HG03045 (cell line): ENCODE data around the gene PNMA6A.
"Not testable (repeated sequence)": the region's sequence is repeated elsewhere in the genome, so short reads cannot be mapped to it uniquely, and the experiment has no call there.

Source experiments
- ATAC-seq: cut with Tn5 transposase; IDR thresholded peaks from one replicate; pipeline ENCODE4 v1.9.1; 2021; ENCODE audit warnings: mild to moderate bottlenecking, moderate library complexity; ENCODE audit not compliant: unreplicated experiment

The PNMA6A gene

GRCh38 chrX:153074935-153075334 lies 2.7 kb downstream of the PNMA6A start:
- no peak for ATAC-seq

- no peak for ATAC-seq
Observed at GRCh38 chrX:153075366-153075765, 3.1 kb downstream of the PNMA6A start.

DNA sequence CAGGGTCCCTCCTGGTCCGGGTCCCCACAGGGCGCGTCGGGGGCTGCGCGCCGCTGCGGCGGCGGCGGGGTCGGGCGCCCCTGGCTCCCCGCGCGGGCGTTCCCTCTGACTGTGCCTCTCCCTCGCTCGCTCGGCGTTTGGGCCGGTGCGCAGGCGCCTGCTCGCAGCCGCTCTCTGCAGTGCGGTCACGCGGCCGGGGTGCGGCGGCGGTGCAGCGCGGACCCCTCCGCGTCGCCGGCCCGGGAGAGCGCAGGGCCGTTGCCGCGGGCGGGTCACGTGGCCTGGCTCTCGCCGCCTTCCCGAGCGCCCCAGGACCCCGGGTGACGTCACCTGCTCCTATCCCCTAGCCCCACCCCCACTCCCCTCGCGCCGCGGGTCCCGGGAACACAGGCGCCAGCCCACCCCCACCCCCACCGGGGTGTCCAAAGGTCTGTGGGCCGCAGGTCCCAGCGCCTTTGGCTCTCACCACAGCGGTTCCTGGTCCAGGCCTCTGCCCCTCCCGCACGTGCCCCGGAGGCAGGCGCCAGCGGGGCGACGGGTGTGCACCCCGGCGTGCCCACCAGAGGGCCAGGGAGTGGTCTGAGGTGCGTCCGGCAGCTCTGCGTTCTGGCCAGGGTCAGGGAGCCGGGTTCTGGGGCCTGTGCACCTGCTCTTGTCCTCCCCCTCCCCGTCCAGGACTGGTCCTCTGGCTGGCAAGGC lies 5.3 kb downstream of the PNMA6A start:
- not testable (repeated sequence) for ATAC-seq

- not testable (repeated sequence) for ATAC-seq
Observed at GRCh38 chrX:153083238-153083923, 11.1 kb downstream of the PNMA6A start.

- ATAC-seq = no peak
Observed at GRCh38 chrX:153102418-153102817, 30.2 kb downstream of the PNMA6A start.

- ATAC-seq = not testable (repeated sequence)
Observed at GRCh38 chrX:153104959-153105358, 32.7 kb downstream of the PNMA6A start.

- not testable (repeated sequence) for ATAC-seq
Observed at GRCh38 chrX:153106092-153106801, 34.0 kb downstream of the PNMA6A start.

DNA sequence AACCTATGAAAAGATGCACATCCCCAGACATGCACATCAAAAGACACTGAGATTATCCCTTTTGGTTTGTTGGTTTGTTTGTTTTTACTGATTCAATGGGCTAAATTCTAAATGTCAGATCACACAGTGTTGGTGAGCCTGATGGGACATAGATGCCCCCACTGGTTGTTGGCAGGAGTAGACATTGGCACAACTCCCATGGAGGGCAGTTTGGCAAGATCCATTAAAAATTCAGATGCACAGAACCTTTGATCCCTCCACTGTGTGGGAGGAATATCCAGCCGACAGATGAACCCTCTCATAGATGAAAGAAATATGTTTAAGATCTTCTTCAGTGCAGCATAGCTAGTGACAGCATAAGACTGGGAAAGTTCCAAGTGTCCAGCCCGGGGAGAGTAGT lies 38.5 kb downstream of the PNMA6A start:
- not testable (repeated sequence) for ATAC-seq

GRCh38 chrX:153113851-153114250 lies 41.6 kb downstream of the PNMA6A start:
- not testable (repeated sequence) for ATAC-seq

DNA sequence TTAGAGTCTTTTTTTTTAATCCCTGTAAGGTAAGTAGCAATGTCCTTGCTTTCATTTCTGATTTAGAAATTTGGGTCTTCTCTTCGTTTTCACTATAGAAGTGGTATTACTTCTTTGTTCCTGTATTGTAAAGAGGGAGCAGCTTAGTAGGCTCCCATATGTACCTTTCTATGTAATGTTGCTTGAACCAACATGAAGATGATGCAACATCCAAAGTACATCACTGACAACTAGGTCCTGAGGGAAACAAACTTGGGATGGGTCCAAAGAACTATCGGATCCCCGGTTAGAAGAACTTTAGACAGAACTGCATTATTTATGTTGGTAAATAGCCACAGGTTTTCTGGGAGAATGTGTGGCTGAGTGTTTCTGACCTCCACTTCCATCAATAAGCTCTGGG lies 45.5 kb downstream of the PNMA6A start:
- ATAC-seq = not testable (repeated sequence)

DNA sequence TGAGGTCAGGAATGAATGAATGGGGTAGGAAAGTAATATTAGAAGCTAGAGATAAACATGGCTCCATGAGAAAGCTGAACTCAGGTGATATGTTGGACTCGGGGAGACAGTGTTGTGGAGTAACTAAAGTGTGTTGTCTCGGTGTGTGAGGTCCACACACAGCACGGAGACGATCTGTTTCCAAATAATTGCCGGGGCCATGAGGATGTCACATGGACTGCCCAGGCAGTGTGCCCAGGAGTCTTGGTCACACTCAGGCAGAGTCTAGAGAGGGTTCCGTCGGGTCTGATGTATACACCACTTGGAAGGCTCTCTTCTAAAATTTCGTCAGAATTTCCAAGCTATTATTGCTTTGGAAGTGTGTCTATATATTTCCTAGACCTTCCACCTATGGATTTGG lies 48.0 kb downstream of the PNMA6A start:
- ATAC-seq = not testable (repeated sequence)

- not testable (repeated sequence) for ATAC-seq
Observed at GRCh38 chrX:153123468-153123867, 51.2 kb downstream of the PNMA6A start.
